ENCODE data around the gene CST8. TPM values are rescaled to one million over a fixed set of nuclear protein-coding genes. Genes with fewer than 3 reads are reported as not detected.

CST8 gene
- total RNA-seq, 1 donor from 2014 or later = not detected

GRCh38 chr20:23542801-23543200 is 51.9 kb downstream of the CST8 start:
- ATAC-seq (ENCODE audit: poor library complexity) (no peak), DNase-seq (no peak)
- intact Hi-C loops (cut with DNase I) = no loop called here

GRCh38 chr20:23544133-23544532 is 53.2 kb downstream of the CST8 start:
- DNase-seq (no peak), ATAC-seq (ENCODE audit: poor library complexity) (no peak)
- intact Hi-C loops (cut with DNase I) = no loop called here

Other genes with a start within 250 kb of the CST8 start
- gene NXT1, start 140.3 kb upstream of the CST8 start, total RNA-seq = 6.6 TPM
- gene GZF1, start 128.9 kb upstream of the CST8 start, total RNA-seq = 16.6 TPM
- 4.2 TPM for gene NAPB, start 69.6 kb upstream of the CST8 start, total RNA-seq
- gene CSTL1, start 51.4 kb upstream of the CST8 start, total RNA-seq = not detected
- gene CST11, start 38.2 kb upstream of the CST8 start, total RNA-seq = not detected
- not detected for gene CST9L, start 77.4 kb downstream of the CST8 start, total RNA-seq
- gene CST9, start 114.8 kb downstream of the CST8 start, total RNA-seq = not detected
- gene CST3, start 146.8 kb downstream of the CST8 start, total RNA-seq = 971 TPM
- not detected for gene CST4, start 197.9 kb downstream of the CST8 start, total RNA-seq

Data from Right ventricle myocardium superior (tissue), 1 donor.